ENCODE results near the gene BNIP3.

The BNIP3 gene, protein sequence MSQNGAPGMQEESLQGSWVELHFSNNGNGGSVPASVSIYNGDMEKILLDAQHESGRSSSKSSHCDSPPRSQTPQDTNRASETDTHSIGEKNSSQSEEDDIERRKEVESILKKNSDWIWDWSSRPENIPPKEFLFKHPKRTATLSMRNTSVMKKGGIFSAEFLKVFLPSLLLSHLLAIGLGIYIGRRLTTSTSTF

DNA sequence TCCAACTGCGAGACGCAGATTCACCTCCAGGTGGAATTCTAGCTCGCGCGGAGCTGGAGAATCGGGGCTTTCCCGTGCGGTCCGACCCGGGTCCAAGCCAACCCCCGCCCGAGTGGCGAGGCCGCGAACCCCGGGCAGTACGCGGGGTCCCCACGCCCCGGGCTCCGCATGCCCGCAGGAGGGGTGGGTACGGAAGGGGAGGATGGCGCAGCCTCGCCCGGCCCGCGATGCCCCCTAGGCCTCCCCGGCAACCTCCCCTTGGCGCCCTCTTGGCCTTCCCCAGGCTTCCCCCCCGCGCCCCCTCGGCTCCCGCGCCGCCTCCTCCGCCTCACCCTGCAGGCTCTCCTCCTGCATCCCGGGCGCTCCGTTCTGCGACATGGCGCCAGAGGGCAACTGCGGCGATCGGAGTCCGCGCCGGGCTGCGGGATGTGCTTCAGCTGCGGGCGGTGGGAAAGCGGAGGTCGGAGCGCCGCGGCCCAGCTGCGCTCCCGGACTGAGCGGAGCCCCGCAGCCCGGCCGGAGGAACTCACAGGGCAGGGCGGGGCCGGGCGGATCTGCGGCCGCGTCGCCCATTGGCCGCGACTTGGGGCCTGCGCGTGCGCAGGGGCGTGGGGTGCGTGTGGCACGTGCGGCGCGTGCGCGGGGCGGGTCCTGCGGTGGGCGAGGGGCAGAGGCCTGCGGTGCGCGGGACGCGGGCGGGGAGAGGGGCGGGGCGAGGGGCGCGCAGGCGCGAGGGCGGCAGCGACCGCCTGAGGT lies at the start of gene BNIP3:
Gene BNIP3 (minus strand): TSS at position 495 of the 756 bp plus-strand sequence. CDS start 117 bp downstream, at position 378.
- H3K4me3 ChIP-seq (ENCODE audit: low read depth, low read length): peak within 1 kb of the TSS; percentile 71
- TF ChIP-seq, protein P1, sequence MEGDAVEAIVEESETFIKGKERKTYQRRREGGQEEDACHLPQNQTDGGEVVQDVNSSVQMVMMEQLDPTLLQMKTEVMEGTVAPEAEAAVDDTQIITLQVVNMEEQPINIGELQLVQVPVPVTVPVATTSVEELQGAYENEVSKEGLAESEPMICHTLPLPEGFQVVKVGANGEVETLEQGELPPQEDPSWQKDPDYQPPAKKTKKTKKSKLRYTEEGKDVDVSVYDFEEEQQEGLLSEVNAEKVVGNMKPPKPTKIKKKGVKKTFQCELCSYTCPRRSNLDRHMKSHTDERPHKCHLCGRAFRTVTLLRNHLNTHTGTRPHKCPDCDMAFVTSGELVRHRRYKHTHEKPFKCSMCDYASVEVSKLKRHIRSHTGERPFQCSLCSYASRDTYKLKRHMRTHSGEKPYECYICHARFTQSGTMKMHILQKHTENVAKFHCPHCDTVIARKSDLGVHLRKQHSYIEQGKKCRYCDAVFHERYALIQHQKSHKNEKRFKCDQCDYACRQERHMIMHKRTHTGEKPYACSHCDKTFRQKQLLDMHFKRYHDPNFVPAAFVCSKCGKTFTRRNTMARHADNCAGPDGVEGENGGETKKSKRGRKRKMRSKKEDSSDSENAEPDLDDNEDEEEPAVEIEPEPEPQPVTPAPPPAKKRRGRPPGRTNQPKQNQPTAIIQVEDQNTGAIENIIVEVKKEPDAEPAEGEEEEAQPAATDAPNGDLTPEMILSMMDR (IDR thresholded peaks at IDR 0.05; ENCODE audit: borderline replicate concordance, insufficient read depth, low read depth, low read length): no peak

DNA sequence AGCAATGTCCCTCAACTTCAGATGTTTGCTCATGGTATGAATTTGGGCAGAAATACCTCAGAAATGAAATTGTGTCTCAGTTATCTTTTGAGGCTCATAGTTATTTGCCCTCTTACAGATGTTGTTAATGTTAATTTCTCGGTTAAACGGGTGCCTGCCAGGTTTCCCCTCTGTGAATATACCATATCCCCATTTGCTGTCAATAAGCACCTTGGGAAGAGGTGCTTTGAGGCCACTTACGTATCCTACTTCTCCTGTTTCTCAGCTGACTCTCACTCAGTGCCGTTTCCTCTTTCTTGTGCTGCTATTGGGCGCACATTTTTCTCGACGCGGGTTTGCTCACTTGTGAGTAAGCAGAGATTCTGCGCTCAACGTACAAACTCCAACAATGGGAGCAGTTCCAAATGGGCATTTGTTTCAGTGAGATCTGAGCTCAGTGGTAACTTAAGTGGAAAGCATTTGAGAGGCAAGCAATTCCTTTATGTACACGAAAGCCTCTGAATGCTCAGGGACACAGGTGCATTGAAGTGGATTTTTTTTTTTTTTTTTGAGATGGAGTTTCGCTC lies 49.3 kb upstream of the BNIP3 start:
- TF ChIP-seq, protein P1 (IDR thresholded peaks at IDR 0.05; ENCODE audit: borderline replicate concordance, insufficient read depth, low read depth, low read length): no peak
- H3K4me3 ChIP-seq (ENCODE audit: low read depth, low read length): no peak overlapping the region

DNA sequence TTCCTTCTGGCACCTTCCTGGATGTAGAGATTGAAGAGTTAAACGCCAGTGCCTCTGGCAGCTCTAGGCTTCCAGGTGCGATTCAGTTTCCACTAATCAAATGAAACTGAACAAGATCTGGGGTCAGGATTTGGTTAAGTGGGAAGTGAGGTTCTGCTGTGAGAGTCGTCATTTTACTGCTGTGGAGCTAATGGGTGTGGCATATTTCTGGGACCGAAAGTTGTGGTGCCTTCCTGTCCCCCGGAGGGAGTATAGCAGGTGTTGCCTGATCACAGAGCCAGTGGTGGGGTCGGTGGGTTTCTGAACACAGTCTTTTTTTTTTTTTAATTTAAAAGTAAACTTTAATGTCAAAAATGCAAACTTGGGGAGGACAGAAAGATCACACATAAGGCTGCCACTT lies 47.0 kb upstream of the BNIP3 start:
- H3K4me3 ChIP-seq (ENCODE audit: low read depth, low read length): no peak overlapping the region
- TF ChIP-seq, protein P1 (IDR thresholded peaks at IDR 0.05; ENCODE audit: borderline replicate concordance, insufficient read depth, low read depth, low read length): no peak

DNA sequence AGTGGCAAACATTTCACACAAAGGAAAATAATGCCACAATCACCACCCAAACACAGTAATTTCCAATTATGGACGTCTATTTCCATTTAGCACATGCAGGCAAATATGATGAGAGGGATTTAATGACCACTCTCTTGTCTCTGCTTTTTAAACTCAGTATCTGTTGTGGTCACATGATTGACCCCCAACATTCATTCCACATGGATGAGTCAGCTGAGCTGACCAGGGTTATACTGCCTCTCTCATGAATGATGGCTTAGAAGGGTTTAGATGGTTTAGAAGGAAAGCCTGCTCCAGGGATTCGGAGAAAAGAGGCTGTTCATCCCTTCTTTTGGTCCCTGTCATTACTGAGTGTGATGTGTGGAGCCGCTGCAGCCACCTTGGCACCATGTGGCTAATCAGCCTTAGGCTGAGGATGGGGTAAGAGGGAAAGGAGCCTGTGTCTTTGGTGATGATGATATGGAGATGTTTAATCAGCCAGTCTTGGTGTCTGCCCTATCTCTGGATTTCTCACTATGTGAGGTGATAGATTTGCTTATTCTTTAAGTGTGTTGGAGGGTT lies 45.8 kb upstream of the BNIP3 start:
- TF ChIP-seq, protein P1 (IDR thresholded peaks at IDR 0.05; ENCODE audit: borderline replicate concordance, insufficient read depth, low read depth, low read length): no peak

DNA sequence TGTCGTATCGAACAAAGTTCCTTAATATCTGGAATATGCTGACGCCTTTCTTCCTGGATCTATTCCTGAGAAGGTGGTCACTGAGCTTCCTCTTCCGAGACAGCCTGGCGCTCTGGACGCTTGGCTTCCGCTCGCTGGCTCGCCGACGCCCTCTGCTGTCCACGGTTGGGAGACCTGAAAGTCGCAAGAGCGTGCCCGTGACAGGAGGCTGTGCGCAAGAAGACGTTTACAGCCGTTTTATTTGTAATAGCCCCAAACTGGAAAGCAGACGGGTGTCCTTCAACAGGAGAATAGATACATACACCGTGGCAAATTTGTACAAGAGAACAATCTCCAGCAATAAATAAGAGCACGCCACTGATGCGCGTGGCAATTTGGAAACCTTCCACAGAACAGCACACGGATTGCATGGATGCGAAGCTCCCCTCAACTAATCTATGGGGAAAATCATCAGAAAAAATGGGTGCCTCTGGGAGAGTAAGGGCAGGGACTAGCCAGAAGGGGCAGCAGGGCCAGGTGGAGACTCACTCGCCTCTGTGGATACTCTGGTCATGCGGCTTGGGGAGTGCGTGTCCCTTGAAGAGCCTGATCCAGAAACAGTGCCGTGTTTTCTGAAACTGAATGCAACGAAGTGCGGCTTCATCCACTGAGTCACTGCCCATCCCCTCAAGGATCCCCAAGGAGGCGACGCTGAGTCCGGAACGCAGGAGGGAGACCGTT lies 41.5 kb upstream of the BNIP3 start:
- H3K4me3 ChIP-seq (ENCODE audit: low read depth, low read length): no peak overlapping the region
- TF ChIP-seq, protein P1 (IDR thresholded peaks at IDR 0.05; ENCODE audit: borderline replicate concordance, insufficient read depth, low read depth, low read length): peak; percentile 87

More for the DNA sequence above, 45.8 kb upstream of the BNIP3 start:
- no peak overlapping the region for H3K4me3 ChIP-seq (ENCODE audit: low read depth, low read length)

DNA sequence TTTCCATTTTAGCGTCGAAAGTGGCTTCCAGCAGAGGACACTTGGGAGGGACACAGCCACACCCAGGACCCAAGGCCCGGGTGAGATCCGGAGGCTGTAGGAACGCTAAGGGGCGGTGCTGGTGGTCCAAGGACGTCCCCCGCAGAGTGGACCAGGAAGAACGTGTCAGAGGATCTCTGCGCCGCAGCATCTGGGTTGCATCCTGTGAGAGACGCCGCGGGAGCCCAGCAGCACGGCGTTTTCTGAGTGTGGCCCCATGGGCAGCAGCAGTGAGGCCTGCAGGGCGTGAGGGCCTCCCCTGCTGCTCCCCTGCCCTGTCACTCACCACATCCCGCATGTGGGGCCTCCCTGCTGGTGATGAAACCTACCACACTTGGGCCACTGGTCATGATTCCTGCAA lies 40.5 kb upstream of the BNIP3 start:
- TF ChIP-seq, protein P1 (IDR thresholded peaks at IDR 0.05; ENCODE audit: borderline replicate concordance, insufficient read depth, low read depth, low read length): no peak
- H3K4me3 ChIP-seq (ENCODE audit: low read depth, low read length): no peak overlapping the region
